NCI-H2196 treated with DMSO at 0.1 percent for 48 hours (cell line): Measurements from ENCODE around the gene APOM.

Experiments used
- DNase-seq: peaks from one replicate; lab custom pipeline; 2025; ENCODE audit not compliant: unreplicated experiment; lab: John Stamatoyannopoulos, UW

Gene APOM

GRCh38 chr6:31630177-31630934 lies 25.3 kb upstream of the APOM start:
- no peak for DNase-seq

- no peak for DNase-seq
These were observed 24.5 kb upstream of the APOM start for GRCh38 chr6:31631209-31631608.

- DNase-seq, result no peak
These were observed 23.9 kb upstream of the APOM start for GRCh38 chr6:31631681-31632278.

GRCh38 chr6:31632279-31632946 lies 23.3 kb upstream of the APOM start:
- no peak for DNase-seq

GRCh38 chr6:31633447-31633846 lies 22.2 kb upstream of the APOM start:
- DNase-seq, result no peak

GRCh38 chr6:31634131-31634530 lies 21.6 kb upstream of the APOM start:
- DNase-seq, result no peak

- no peak for DNase-seq
These were observed 20.6 kb upstream of the APOM start for GRCh38 chr6:31634969-31635575.

- no peak for DNase-seq
These were observed 18.7 kb upstream of the APOM start for GRCh38 chr6:31636698-31637596.

- no peak for DNase-seq
These were observed 16.7 kb upstream of the APOM start for GRCh38 chr6:31639043-31639442.

- DNase-seq, result no peak
These were observed 16.2 kb upstream of the APOM start for GRCh38 chr6:31639449-31639861.

GRCh38 chr6:31640612-31641011 lies 15.1 kb upstream of the APOM start:
- DNase-seq, result no peak

GRCh38 chr6:31641370-31641769 lies 14.3 kb upstream of the APOM start:
- DNase-seq, result no peak

- no peak for DNase-seq
These were observed 12.7 kb upstream of the APOM start for GRCh38 chr6:31642798-31643570.

GRCh38 chr6:31643818-31644454 lies 11.8 kb upstream of the APOM start:
- no peak for DNase-seq

- no peak for DNase-seq
These were observed 10.4 kb upstream of the APOM start for GRCh38 chr6:31645325-31645724.

- peak; percentile 60 for DNase-seq
These were observed 4.0 kb upstream of the APOM start for GRCh38 chr6:31651602-31652191.

GRCh38 chr6:31652925-31653724 lies 2.6 kb upstream of the APOM start:
- peak; percentile 95 for DNase-seq

GRCh38 chr6:31654574-31655348 lies 933 bp upstream of the APOM start:
- no peak for DNase-seq
